HG02763 (cell line): ENCODE data around the gene S100A10.

Experiments used
- ATAC-seq: cut with Tn5 transposase; IDR thresholded peaks from one replicate; pipeline ENCODE4 v1.9.1; 2021; ENCODE audit warnings: mild to moderate bottlenecking, moderate library complexity; ENCODE audit not compliant: unreplicated experiment

S100A10 gene, protein sequence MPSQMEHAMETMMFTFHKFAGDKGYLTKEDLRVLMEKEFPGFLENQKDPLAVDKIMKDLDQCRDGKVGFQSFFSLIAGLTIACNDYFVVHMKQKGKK

DNA sequence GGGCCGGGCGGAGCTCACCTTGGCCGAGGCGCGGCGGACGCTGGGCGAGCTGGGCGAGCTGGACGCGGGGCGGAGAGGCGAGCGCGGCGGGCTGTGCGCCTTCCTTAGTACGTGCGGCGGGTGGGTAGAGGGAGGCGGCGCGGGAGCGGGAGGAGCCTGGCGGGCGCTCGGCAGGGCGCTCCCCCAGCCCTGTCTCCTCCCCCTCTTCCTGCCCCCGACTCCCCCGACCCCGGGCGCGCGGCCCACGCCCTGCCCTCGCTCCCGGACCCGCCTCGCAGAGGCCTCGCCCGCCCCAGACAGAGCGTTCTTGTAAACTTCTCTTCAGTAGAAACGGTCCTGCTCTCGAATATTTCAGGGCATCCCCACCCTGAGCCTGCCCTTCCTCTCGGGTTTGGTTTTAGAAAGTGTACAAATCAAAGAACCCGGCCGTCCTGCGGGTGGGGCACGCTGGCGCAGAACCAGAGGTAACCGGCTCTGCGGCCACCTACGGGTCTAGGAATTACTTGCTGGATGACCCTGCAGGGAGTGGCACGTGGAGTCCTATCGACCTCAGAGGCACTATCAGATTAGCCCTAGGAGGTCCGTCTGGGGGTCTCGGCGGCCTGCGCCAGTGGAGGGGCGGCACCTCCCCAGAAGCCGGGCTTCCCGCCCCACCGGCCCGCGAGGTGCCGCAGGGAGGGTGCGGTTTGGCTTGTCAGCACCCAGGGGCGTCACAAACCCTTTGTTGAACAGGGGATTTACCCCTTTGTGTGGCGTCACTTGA, at the start of gene S100A10:
Gene S100A10 (minus strand): TSS at position 126 of the 763 bp plus-strand sequence. CDS start 7,629 bp downstream, outside the sequence.
- no peak for ATAC-seq

DNA sequence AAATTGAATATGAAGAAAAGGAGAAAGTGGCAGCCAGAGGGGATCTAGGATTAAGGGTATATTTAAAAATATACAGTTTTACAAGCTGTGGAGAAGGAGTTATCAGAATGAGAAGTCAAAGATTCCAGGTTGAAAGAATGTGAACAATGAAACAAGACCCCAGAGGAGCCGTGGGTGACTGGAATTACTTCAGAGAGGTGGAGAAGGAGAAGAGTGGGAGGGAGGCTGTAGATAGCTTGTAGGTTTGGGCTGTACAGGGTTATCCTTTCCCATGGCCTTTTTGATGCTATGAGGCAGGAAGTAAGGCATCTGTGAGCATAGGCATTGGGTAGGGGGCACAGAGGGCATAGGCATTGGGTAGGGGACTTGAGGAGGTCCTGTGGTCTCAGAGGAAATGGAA, 48.4 kb upstream of the S100A10 start:
- no peak for ATAC-seq

DNA sequence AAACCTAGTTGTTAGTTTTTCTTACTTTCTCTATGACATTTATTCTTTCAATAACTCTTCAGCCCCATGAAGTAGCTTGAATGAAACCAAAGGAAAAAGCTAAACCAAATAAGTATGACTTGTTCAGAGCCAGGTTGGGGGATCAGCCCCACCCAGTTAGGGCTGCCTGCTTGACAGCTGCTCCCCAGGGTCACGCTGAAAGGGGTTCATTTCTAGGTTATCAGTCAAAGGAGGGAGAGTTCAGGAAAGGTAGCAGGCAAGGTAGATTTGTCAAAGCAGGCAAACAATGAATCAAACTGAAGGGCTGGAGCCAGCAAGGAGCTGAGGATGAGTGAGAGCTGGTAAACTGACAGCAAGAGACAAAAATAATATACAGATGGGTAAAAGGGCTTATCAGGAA, 46.2 kb upstream of the S100A10 start:
- ATAC-seq, result no peak

DNA sequence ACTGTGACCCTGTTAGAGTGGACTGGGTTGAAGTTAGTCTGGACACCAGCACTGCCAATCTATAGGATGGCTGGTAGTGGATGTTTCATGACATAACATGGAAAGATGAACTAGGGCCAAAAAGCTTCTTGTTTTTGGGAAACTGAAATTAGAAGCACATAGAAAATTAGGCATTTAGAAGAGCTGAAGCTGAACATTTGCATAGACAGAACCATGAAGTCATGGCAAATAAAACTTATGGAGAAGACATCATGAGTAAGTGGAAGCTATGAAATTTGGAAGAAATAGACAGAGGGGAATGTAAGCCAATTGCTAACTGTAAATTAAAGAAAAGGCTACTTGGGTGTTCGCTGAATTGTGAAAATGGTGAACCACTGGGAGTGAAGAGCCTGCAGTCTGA, 45.8 kb upstream of the S100A10 start:
- no peak for ATAC-seq

DNA sequence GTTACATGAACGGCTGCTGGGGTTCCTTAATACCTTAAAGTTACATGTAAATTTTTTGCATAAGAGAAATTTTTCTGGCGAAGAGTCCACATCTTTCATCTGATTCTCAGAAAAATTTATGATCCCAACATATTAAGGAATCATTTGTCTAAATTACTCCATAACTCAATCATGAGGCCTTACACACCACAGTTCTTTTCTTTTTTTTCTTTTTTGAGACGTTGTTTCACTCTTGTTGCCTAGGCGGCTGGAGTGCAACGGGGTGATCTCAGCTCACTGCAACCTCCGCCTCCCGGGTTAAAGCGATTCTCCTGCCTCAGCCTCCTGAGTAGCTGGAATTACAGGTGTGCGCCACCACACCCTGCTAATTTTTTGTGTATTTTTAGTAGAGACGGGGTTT, 45.2 kb upstream of the S100A10 start:
- ATAC-seq, result no peak

DNA sequence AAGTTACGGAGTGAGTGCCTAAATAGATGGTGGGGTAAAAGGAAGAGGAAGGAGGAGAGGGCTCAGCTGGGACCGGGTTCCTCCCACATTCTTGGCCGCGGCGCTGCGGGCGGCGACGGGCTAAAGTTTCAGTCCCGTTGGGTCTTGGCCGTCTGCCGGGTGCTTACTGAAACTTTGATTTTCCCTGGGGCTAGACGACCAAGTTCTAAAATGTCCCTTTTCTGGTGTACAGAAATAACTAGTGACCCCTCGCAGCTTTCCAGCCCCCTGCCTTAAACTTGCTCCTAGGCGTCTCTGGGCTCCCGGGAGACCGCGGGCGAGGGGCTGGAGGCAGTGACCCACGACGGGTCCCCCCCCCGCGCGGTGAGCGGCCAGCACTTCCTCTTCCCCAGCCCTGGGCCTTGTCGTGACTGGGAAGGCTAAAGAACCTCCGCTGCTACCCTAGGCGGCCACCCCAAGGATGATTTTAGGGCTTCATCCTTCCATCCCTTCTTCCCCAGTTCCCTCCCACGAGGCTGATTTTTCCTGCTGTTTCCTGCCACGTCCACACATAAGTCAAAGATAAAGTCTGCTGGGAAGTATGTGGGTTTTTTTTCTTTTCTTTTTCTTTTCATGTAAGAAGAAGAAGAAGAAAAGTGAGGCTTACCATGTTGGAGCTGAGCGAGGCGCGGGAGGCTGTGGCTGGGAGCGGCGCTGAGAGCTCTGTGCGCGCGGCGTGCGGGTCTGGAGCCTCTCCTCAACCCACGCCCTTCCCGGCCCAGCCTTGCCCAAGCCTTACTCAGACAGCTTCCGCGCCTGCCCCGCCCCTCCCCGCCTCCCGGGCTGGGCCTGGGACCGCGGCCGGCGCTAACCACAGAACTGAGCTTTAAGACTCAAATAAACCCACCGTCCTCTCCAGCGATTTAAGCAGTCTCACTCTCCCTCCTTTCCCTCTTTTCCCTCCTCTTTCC, 42.9 kb upstream of the S100A10 start, which contains the start of gene S100A11:
Gene S100A11 (minus strand): TSS at position 738 of the 950 bp plus-strand sequence. CDS start 89 bp downstream, at position 649.
- peak; percentile 45 for ATAC-seq

DNA sequence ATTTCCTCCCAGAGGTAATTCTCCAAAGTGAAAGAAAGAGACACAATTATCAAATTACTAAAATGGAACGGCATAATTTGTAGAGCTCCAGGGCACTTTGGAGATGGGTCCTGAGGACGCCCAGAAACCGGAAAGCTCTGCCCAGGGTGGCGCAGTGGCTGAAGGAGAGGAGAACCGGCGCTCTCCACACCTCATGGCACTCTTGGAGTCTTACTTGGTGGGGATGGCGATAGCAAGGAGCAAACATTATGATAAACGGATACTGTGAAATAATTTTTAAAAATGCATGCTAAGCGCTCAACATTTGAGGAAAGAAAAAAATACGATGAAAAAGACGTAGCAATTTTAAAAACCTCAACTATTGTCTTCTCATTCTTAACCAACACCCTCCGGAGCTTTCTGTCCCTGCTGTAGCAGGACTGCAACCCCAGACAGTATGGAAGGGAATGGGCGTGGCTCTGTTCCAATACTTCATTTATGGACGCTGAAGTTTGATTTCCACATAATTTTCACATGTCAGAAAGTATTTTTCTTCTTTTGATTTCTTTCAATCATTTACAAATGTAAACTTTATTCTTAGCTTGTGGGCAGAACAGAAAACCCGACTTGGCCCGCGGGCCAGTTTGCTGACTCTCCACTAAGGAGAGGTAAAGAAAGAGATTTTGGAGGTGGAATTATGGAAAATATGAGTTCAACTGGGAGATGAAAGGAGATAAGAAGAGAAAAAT, 42.0 kb upstream of the S100A10 start:
- ATAC-seq, result no peak

DNA sequence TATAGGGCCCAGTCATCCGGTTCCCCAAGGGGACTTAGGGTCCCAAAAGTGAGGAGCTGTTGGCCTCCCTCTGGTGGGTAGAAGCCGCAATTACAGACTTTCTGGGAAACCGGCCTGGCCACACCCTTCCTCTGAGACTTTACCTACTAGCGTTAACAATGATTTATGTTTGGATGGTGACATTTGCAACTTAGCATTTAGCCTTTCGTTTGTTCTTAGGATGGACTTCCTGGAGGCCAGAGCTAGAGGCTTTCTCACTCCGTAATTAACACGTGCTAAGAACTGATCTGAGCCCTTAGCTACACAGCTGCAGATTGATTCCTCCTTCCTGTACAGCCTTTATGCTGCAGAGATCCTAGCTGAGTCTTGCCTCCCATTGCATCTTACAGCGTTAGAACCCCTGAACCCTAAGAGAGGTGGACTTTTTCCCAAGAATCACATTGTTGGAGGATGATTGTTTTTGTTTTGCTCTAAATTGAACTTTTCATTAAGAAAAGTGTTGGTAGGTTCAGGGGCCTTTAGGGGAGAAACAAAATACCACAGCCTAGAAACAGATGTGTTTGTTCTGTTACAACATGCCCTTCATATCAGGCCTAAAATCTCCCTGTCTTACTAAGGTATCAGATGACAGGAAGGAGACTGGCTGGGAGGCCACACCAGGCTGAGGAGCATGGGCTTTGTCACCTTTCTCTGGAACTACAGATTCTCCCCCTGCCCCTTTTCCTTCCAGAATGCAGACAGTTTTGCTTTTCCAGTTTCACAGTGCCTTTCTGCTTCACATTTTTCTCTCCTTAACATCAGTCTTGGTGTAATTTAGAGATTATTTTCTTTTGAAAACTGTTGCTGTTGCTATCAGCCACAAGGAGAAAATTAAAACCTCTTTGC, 41.2 kb upstream of the S100A10 start:
- ATAC-seq, result no peak

DNA sequence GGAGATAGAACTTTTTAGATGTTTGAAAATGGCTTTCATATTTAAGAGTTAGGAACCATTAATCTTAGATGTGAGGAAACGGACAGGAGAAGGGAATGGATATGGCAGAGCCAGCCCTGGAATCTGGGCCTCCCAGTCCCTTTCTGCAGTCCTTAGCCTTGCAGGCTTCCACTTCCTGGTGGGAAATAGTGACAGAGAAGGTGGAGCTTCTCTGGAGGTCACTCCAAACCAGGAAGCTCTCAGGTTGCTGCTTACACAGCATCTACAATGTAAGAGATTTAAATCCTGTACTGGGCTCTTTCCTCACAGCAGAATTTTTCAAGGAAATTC, 40.6 kb upstream of the S100A10 start:
- no peak for ATAC-seq

GRCh38 chr1:152029929-152030211, 36.2 kb upstream of the S100A10 start:
- no peak for ATAC-seq

GRCh38 chr1:152029144-152029928, 35.7 kb upstream of the S100A10 start:
- ATAC-seq, result no peak

DNA sequence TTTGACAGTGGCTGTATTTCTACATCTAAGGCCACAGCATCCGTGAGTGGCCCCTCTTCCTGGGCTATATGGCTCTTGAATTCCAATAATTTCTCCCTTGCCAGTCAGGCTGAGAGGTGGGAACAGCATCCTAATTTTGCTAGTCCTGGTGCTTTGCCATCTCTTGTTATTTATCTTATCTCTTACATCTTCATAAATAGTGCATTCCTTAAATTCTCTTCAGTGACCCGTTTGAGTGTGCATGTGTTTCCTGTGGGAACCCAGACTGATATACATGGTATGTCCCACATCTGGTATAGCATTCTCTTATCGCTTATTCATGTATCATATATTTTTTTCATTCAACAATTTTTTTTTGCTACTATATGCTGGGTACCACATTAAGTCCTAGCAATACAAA, 33.2 kb upstream of the S100A10 start:
- ATAC-seq, result no peak

DNA sequence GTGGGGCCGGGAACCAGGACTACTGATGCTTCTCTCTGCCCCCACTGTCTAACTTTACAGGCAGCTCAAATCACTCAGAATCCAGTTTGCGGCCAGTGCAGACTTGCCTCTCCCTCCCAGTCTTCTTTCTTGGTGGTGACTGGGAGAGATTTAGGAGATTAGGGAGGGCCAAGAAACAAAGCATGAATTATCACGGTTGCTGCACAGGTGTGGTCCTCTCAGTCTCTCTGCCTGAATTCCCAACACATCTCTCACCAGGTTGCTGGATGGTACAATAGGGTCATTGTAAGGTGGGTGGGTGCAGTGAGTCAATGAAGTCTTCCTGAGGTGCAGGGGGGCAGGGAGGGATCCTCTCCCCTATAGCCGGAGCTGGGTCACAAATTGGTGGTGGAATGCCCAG, 30.6 kb upstream of the S100A10 start:
- no peak for ATAC-seq

GRCh38 chr1:152023221-152023620, 29.6 kb upstream of the S100A10 start:
- no peak for ATAC-seq

GRCh38 chr1:152022474-152022873, 28.8 kb upstream of the S100A10 start:
- ATAC-seq, result no peak

DNA sequence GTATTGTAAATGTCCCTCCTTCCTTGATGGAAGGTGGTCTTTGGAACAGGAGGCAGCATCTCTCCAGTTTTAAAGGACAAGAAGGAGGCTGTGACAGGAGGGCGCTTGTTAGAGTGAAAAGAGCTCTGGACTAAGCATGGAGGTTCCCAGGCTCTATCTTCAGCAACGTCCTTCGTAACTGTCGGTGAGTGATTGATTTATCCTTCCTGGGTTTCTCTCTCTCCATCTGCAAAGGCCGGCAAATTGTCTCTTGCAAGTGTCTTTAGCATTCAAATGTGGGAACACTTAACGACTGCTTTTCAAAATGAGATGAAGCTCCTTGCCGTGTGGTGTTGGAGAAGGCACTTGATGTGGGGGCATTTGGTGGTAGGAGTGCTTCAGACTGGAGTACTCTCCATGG, 27.9 kb upstream of the S100A10 start:
- ATAC-seq, result no peak

- no peak for ATAC-seq
These were observed 27.2 kb upstream of the S100A10 start for GRCh38 chr1:152020849-152021248.

DNA sequence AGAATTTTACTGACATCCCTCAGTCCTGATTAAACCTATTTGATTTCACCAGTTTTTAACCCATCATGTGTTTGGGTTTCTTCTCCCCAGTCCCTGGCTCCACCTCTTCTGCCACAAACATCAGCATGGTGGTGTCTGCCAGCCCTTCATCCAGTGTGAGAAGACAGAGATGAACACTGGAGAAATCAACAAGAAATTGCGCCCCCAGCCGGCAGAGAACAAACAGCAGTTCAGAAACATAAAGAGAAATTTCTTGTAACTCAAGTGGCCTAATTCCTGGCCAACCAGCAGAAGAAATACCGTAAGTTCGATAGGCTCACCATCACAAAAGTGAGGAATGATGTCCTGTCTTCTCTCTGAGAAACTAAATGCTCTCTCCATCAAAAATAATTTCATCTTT, 24.9 kb upstream of the S100A10 start:
- no peak for ATAC-seq

GRCh38 chr1:152015766-152016165, 22.1 kb upstream of the S100A10 start:
- ATAC-seq, result no peak

GRCh38 chr1:152014943-152015342, 21.3 kb upstream of the S100A10 start:
- ATAC-seq, result no peak
